Testis (tissue), 2 donors: ENCODE results near the gene AFAP1L2.

Source experiments
- CTCF ChIP-seq, 3 experiments: fragments of 450-650 bp in 2 of 3; fragments of 200-600 bp in 1 of 3; sonication (generic) in 1 of 3; IDR thresholded peaks; one replicate each; pipeline ENCODE4 v1.5.1; 2016 to 2019; ENCODE audit warnings: antibody characterized with exemption in 3 of 3, mild to moderate bottlenecking in 2 of 3, moderate library complexity in 1 of 3
- POLR2A ChIP-seq: fragments of 450-650 bp; IDR thresholded peaks from one replicate; pipeline ENCODE4 v1.6.1; 2017; ENCODE audit warnings: antibody characterized with exemption, mild to moderate bottlenecking, moderate library complexity

GRCh38 chr10:114276671-114277070 lies 127.6 kb downstream of the AFAP1L2 start:
- TF ChIP-seq CTCF (IDR thresholded peaks at IDR 0.05) (no peak), POLR2A (no peak)
